Hematopoietic multipotent progenitor cell treated with erythropoietin and hydrocortisone succinate and interleukin-3 and kit ligand, for 17 days (in vitro differentiated cells): ENCODE measurements around the gene PIEZO2.

Source experiments
- DNase-seq: peaks from one replicate; pipeline ENCODE4 v3.0.0-alpha.2; 2015; ENCODE audit warnings: low spot score

Gene PIEZO2

GRCh38 chr18:10736984-10737383, 412.4 kb downstream of the PIEZO2 start:
- no peak for DNase-seq

- no peak for DNase-seq
Measured at GRCh38 chr18:10732990-10733389, 416.4 kb downstream of the PIEZO2 start.

GRCh38 chr18:10727477-10727876, 421.9 kb downstream of the PIEZO2 start:
- no peak for DNase-seq

GRCh38 chr18:10726198-10727068, 422.9 kb downstream of the PIEZO2 start:
- no peak for DNase-seq

- no peak for DNase-seq
Measured at GRCh38 chr18:10724666-10725065, 424.7 kb downstream of the PIEZO2 start.

- no peak for DNase-seq
Measured at GRCh38 chr18:10723496-10723895, 425.9 kb downstream of the PIEZO2 start.

GRCh38 chr18:10718809-10719208, 430.6 kb downstream of the PIEZO2 start:
- DNase-seq, result no peak

GRCh38 chr18:10715791-10716190, 433.6 kb downstream of the PIEZO2 start:
- no peak for DNase-seq

GRCh38 chr18:10713409-10713808, 436.0 kb downstream of the PIEZO2 start:
- no peak for DNase-seq

- no peak for DNase-seq
Measured at GRCh38 chr18:10707294-10707693, 442.1 kb downstream of the PIEZO2 start.

GRCh38 chr18:10705786-10706185, 443.6 kb downstream of the PIEZO2 start:
- no peak for DNase-seq

- no peak for DNase-seq
Measured at GRCh38 chr18:10705291-10705690, 444.1 kb downstream of the PIEZO2 start.

GRCh38 chr18:10702206-10702605, 447.2 kb downstream of the PIEZO2 start:
- no peak for DNase-seq

GRCh38 chr18:10690366-10690765, 459.0 kb downstream of the PIEZO2 start:
- DNase-seq, result no peak

- DNase-seq, result no peak
Measured at GRCh38 chr18:10690035-10690329, 459.4 kb downstream of the PIEZO2 start.

GRCh38 chr18:10689236-10690034, 459.9 kb downstream of the PIEZO2 start:
- DNase-seq, result no peak

GRCh38 chr18:10688766-10689165, 460.6 kb downstream of the PIEZO2 start:
- no peak for DNase-seq

- DNase-seq, result no peak
Measured at GRCh38 chr18:10687161-10687925, 462.0 kb downstream of the PIEZO2 start.

GRCh38 chr18:10686308-10686707, 463.1 kb downstream of the PIEZO2 start:
- DNase-seq, result no peak

GRCh38 chr18:10685484-10685883, 463.9 kb downstream of the PIEZO2 start:
- DNase-seq, result no peak

GRCh38 chr18:10682368-10682714, 467.0 kb downstream of the PIEZO2 start:
- DNase-seq, result no peak

GRCh38 chr18:10681581-10682367, 467.6 kb downstream of the PIEZO2 start:
- DNase-seq, result no peak
